ENCODE data around the gene CPT1B. TPM values are rescaled to one million over a fixed set of nuclear protein-coding genes. Genes with fewer than 3 reads are reported as not detected.

CPT1B gene
- total RNA-seq, 2 donors from 2014 or later, result 83.5 to 105 TPM

DNA sequence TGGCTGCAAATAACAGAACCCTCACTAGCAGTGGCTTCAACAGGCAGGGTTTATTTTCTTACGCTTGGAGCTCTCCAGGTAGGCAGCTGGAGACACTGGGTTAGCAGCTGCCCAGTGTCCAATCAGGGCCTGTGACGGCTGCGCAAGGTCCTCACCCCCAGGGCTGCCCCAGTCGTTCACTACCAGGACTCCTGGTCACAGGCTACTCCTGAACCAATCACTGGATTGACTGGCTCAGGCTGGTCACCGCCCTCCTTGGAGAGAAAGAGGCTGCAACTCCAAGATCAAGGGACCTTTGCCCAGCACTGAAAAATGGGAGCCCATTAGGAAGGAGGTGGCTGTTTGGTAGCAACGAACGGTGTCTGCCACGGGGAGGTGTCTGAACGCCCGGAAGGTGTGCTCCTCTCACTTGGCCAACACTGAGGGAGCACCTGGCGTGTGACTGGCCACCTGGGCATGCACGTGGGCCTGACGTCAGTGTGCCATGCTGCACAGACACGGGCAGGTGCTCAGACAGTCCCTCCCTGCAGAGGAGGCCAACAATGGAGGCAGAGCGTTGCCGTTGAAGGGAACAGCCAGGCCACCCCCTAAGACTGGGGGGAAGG, 44.6 kb upstream of the CPT1B start:
- WGBS, 2 experiments (ENCODE audit: insufficient coverage in 1 of 2, insufficient read length in 1 of 2), result 88 to 90% methylated on average over 6 to 16 of the region's 16 CpGs
- H3K27me3 Mint-ChIP-seq (ENCODE audit: insufficient read depth), result peaks cover 19% of the 10 kb centered on the region
- no peaks in the 10 kb centered on the region for H3K9me3 Mint-ChIP-seq
- Histone ChIP-seq H3K36me3 (ENCODE audit: control insufficient read depth, insufficient read depth, low read length) (no peaks in the 10 kb centered on the region), H3K4me3 (ENCODE audit: low read length) (no peak overlapping the region), H3K4me1 (ENCODE audit: control insufficient read depth, insufficient read depth, low read length) (peaks cover 4% of the 10 kb centered on the region), H3K27me3 (ENCODE audit: control insufficient read depth, insufficient read depth, low read length, poor library complexity, severe bottlenecking) (peaks cover 25% of the 10 kb centered on the region), H3K9me3 (ENCODE audit: control insufficient read depth, low read length) (no peaks in the 10 kb centered on the region), H3K9ac (ENCODE audit: extremely low read depth, low read length, poor library complexity, severe bottlenecking) (no peak overlapping the region), H3K27ac (ENCODE audit: low read depth, low read length) (no peak overlapping the region)
- no peak overlapping the region for H3K4me3 Mint-ChIP-seq
- H3K27ac Mint-ChIP-seq, result no peak overlapping the region
- TF ChIP-seq CTCF (conservative IDR thresholded peaks at IDR 0.05), result no peak
- DNase-seq, result peak; percentile 57
- H3K36me3 Mint-ChIP-seq (ENCODE audit: low read depth), result no peaks in the 10 kb centered on the region
- peaks cover 7% of the 10 kb centered on the region for H3K4me1 Mint-ChIP-seq

DNA sequence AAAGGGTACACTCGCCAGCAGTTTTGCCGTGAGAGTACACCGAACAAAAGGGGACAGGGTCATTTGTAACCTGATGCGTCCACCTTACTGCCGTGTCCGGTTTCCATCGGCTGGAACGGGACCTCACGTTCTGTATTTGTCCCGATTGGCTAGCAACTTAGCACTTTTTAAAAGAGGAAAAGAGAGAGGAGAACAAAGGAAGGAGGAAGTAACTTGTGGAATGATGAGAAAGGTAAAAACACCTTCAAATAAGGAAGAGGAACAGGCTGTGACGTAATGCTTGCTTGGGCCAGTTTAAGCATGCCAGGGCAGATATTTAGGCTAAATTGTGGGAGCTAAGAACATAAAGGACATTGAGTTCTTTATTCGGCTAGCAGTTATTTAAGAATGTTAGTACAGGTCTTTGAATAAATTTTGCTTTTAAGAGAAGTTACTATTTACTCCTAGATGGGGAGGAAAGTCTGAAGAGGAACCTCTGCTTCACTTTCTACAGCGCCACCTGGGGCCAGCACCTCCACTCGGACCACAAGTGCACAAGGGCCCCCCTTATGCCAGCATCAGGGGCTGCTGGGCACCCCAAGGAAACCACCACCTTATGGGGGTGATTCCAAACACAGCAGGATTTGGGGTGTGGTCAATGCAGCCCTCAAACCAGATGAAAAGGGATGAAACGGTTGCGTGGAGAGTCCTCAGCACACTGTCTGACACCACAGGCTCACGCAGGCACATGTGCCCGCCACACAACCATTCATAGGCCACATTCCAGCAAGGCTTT, 43.9 kb upstream of the CPT1B start:
- H3K27me3 ChIP-seq (ENCODE audit: control insufficient read depth, insufficient read depth, low read length, poor library complexity, severe bottlenecking), result peaks cover 25% of the 10 kb centered on the region
- Mint-ChIP-seq H3K36me3 (ENCODE audit: low read depth) (no peaks in the 10 kb centered on the region), H3K27ac (no peak overlapping the region), H3K27me3 (ENCODE audit: insufficient read depth) (peaks cover 22% of the 10 kb centered on the region), H3K4me3 (no peak overlapping the region), H3K9me3 (no peaks in the 10 kb centered on the region), H3K4me1 (peaks cover 7% of the 10 kb centered on the region)
- peak; percentile 59 for DNase-seq
- H3K4me3 ChIP-seq (ENCODE audit: low read length), result no peak overlapping the region
- no peaks in the 10 kb centered on the region for H3K9me3 ChIP-seq (ENCODE audit: control insufficient read depth, low read length)
- H3K27ac ChIP-seq (ENCODE audit: low read depth, low read length), result no peak overlapping the region
- no peak overlapping the region for H3K9ac ChIP-seq (ENCODE audit: extremely low read depth, low read length, poor library complexity, severe bottlenecking)
- WGBS, 2 experiments (ENCODE audit: insufficient coverage in 1 of 2, insufficient read length in 1 of 2), result 58 to 73% methylated on average over 16 to 18 of the region's 18 CpGs
- H3K36me3 ChIP-seq (ENCODE audit: control insufficient read depth, insufficient read depth, low read length), result no peaks in the 10 kb centered on the region
- peaks cover 2% of the 10 kb centered on the region for H3K4me1 ChIP-seq (ENCODE audit: control insufficient read depth, insufficient read depth, low read length)
- peak; percentile 59 for TF ChIP-seq CTCF (conservative IDR thresholded peaks at IDR 0.05)

GRCh38 chr22:50621356-50621880, 43.2 kb upstream of the CPT1B start:
- no peak overlapping the region for H3K9ac ChIP-seq (ENCODE audit: extremely low read depth, low read length, poor library complexity, severe bottlenecking)
- no peak overlapping the region for H3K27ac Mint-ChIP-seq
- H3K4me1 Mint-ChIP-seq, result peaks cover 7% of the 10 kb centered on the region
- H3K27ac ChIP-seq (ENCODE audit: low read depth, low read length), result no peak overlapping the region
- H3K36me3 ChIP-seq (ENCODE audit: control insufficient read depth, insufficient read depth, low read length), result no peaks in the 10 kb centered on the region
- no peak overlapping the region for H3K4me3 Mint-ChIP-seq
- peaks cover 22% of the 10 kb centered on the region for H3K27me3 Mint-ChIP-seq (ENCODE audit: insufficient read depth)
- no peaks in the 10 kb centered on the region for H3K9me3 Mint-ChIP-seq
- WGBS, 2 experiments (ENCODE audit: insufficient coverage in 1 of 2, insufficient read length in 1 of 2), result 65 to 68% methylated on average over 10 of the region's 10 CpGs
- H3K9me3 ChIP-seq (ENCODE audit: control insufficient read depth, low read length), result no peaks in the 10 kb centered on the region
- H3K27me3 ChIP-seq (ENCODE audit: control insufficient read depth, insufficient read depth, low read length, poor library complexity, severe bottlenecking), result peaks cover 25% of the 10 kb centered on the region
- no peak overlapping the region for H3K4me3 ChIP-seq (ENCODE audit: low read length)
- no peaks in the 10 kb centered on the region for H3K4me1 ChIP-seq (ENCODE audit: control insufficient read depth, insufficient read depth, low read length)
- H3K36me3 Mint-ChIP-seq (ENCODE audit: low read depth), result no peaks in the 10 kb centered on the region
- no peak for DNase-seq
- no peak for TF ChIP-seq CTCF (conservative IDR thresholded peaks at IDR 0.05)

Measured in endodermal cell (in vitro differentiated cells).